Fibroblast of lung (primary cell): ENCODE data around the gene ADAM21.
"Not testable (repeated sequence)": the region's sequence is repeated elsewhere in the genome, so short reads cannot be mapped to it uniquely, and the experiment has no call there.

Experiments
- CTCF ChIP-seq, 2 donors: IDR thresholded peaks in 1 of 2; conservative IDR thresholded peaks in 1 of 2; 1 replicate in 1 of 2; 2 replicates in 1 of 2; pipeline ENCODE4 v1.5.1; 2011 to 2012; ENCODE audit warnings: low read length in 2 of 2, control low read depth in 1 of 2, inconsistent platforms in 1 of 2, low read depth in 1 of 2, mild to moderate bottlenecking in 1 of 2
- EZH2 ChIP-seq: IDR thresholded peaks from 2 replicates; pipeline ENCODE4 v1.5.1; 2012; ENCODE audit warnings: low read length, control low read depth, mild to moderate bottlenecking; ENCODE audit errors: missing control alignments

DNA sequence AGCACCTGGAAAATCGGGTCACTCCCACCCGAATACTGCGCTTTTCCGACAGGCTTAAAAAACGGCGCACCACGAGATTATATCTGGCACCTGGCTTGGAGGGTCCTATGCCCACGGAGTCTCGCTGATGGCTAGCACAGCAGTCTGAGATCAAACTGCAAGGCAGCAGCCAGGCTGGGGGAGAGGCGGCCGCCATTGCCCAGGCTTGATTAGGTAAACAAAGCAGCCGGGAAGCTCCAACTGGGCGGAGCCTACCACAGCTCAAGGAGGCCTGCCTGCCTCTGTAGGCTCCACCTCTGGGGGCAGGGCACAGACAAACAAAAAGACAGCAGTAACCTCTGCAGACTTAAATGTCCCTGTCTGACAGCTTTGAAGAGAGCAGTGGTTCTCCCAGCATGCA, 23.5 kb downstream of the ADAM21 start:
- TF ChIP-seq CTCF (conservative IDR thresholded peaks at IDR 0.05 in 1 of 2, IDR thresholded peaks at IDR 0.05 in 1 of 2; ENCODE audit: low read depth in 1 of 2, low read length in 2 of 2); EZH2: not testable (repeated sequence)
